Left kidney (tissue), 8 donors: Measurements from ENCODE around the gene UBASH3B. TPM values are rescaled to one million over a fixed set of nuclear protein-coding genes. Genes with fewer than 3 reads are reported as not detected.
"Not testable (repeated sequence)": the region's sequence is repeated elsewhere in the genome, so short reads cannot be mapped to it uniquely, and the experiment has no call there.

ENCODE experiments used
- DNase-seq: peaks from one replicate; pipeline ENCODE4 v3.0.0-alpha.2; 2013
- long read RNA-seq, 8 donors: transcript quantifications; one replicate each; lab custom pipeline, GENCODE V29; 2026
- polyA plus RNA-seq: library from polyadenylated mRNA; unstranded; fragments of 120-200 nt; gene quantifications from one replicate; pipeline ENCODE4 v1.2.1, GENCODE V29; 2013; ENCODE audit not compliant: insufficient read length

UBASH3B gene, protein sequence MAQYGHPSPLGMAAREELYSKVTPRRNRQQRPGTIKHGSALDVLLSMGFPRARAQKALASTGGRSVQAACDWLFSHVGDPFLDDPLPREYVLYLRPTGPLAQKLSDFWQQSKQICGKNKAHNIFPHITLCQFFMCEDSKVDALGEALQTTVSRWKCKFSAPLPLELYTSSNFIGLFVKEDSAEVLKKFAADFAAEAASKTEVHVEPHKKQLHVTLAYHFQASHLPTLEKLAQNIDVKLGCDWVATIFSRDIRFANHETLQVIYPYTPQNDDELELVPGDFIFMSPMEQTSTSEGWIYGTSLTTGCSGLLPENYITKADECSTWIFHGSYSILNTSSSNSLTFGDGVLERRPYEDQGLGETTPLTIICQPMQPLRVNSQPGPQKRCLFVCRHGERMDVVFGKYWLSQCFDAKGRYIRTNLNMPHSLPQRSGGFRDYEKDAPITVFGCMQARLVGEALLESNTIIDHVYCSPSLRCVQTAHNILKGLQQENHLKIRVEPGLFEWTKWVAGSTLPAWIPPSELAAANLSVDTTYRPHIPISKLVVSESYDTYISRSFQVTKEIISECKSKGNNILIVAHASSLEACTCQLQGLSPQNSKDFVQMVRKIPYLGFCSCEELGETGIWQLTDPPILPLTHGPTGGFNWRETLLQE
- 8.5 TPM for polyA plus RNA-seq
- long read RNA-seq, donor 1, partial matches to known transcripts, result 0 of 1 reads
- long read RNA-seq, donor 1, other reads (novel, unspliced or antisense), result 0 of 1 reads
- long read RNA-seq, donor 2, full-length matches to known transcripts, result 1 of 1 reads
- long read RNA-seq, donor 2, partial matches to known transcripts, result 0 of 1 reads
- long read RNA-seq, donor 2, other reads (novel, unspliced or antisense), result 0 of 1 reads
- long read RNA-seq, donor 3, full-length matches to known transcripts, result 1 of 1 reads
- long read RNA-seq, donor 3, partial matches to known transcripts, result 0 of 1 reads
- long read RNA-seq, donor 3, other reads (novel, unspliced or antisense), result 0 of 1 reads
- long read RNA-seq, donor 4, result 0 reads
- long read RNA-seq, donor 5, result 0 reads
- long read RNA-seq, donor 6, partial matches to known transcripts, result 0 of 1 reads
- long read RNA-seq, donor 6, other reads (novel, unspliced or antisense), result 0 of 1 reads
- long read RNA-seq, donor 7, result 0 reads
- long read RNA-seq, donor 8, result 0 reads

DNA sequence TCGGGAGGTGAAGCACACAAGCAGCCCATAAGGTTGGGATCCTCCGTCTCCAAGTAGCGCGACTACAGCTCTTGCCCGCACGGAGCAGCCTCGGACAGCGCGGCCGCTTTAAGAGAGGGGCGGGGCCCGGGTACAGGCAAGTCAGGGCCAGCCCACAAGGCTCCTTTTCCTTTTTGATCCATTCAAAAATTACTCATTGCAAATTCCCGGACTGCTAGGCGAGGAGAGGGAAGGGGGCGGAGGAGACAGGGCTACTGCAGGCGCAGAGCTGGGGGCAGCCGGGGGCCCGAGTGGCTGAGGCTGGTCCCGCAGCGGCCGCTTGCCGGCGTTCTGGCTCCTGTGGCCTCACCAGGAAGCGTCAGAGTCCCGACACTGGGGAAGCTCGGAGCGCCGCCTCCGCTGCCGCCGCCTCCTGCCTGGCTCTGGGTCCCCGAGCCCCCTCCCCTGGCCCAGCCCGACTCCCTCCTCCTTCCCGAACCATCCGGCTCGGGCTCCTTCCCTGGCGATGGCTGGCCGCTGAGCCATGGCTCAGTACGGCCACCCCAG, at the start of gene UBASH3B:
UBASH3B (plus strand) TSS at position 196 of the 546 bp plus-strand sequence; CDS start at position 524, 328 bp downstream.
- peak; percentile 76 for DNase-seq

DNA sequence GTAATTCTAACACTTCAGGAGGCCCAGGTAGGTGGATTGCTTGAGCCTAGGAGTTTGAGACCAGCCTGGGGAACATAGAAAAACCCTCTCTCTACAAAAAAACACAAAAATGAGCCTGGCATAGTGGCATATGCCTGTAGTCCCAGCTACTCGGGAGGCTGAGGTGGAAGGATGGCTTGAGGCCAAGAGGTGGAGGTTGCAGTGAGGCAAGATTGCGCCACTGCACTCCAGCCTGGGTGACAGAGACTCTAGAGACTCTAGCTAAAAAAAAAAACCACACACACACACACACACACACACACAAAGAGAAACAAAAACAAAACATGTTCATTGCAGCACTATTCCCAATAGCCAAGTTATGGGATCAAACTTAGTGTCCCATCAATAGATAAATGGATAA, 48.4 kb upstream of the UBASH3B start:
- DNase-seq, result not testable (repeated sequence)

DNA sequence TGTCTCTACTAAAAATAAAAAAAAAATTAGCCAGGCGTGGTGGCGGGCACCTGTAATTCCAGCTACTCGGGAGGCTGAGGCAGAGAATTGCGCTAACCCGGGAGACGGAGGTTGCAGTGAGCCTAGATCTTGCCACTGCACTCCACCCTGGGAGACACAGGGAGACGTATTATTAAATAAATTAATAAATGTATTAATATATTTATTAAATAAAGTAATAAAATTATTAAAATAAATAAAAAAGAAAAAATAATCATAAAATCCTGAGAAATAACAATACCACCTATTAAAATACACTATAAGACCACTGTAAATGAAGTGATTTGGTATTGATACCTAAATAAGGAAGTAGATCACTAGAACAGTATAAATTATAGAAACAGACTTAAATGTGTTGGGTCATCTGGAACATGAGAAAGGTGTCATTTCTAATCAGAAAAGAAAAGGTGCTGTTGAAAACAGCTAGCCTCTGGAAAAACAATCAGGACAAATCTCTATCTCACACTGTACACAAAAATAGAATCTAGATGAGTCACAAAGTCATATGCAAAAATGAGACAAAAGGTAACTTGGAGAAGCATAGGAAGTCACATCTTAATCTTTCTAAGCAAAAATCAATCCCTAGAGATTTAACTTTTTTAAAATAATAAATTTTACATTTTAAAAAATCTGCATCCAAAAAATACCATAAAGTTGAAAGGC, 43.2 kb upstream of the UBASH3B start:
- DNase-seq, result no peak

DNA sequence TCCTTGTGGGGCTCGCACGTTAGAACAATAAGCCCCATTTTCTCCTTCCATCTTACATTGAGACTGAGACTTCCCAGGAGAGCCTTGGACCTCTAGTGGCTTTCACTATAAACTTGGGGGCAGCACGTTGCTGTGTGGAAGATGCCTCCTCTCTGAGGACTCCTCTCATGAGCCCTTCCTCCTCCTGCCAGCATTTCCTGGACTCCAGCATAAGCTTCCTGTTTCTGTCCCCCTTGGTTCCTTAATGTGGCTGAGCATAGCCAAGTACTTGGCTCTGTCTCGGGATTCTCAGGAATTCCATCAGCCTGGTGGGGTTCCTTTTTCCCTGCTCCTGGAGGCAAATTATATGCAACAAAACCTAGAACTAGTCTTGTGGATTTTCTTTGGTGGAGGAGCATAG, 38.8 kb upstream of the UBASH3B start:
- DNase-seq, result no peak

DNA sequence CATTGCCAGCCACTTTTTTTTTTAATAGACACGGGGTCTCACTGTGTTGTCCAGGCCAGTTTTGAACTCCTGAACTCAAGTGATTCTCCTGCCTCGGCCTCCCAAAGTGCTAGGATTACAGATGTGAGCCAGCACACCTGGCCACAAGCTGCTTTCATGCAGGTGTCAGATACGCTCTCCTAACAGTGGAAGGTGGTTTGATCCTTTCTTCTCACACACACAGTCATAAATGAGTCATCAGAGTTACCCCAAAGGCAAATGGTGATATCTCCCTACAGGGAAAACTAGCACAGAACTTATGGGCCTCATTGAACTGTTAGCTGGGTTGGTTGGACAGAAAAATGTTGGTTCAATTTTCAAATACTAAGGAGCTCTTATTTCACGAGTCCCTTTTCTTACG, 38.2 kb upstream of the UBASH3B start:
- no peak for DNase-seq

DNA sequence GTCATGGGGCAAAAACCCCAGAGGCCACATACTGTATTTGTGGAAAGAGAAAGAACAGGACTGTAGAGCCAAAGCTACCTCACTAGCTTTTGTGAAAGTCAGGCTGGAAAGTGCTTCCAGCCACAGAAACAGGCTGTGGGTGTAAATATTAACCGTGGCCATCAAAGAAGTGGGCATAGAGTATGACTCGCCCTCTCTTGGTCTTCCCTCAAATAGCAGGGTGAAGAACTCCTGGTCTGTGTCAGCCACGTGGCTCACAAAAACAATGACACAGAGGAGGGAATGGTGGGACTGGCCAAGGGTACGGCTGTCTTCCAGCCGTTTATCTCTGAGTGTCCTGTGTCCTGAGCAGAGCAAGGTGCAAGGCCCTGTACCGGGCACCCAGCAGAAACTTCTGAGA, 37.6 kb upstream of the UBASH3B start:
- DNase-seq, result no peak

DNA sequence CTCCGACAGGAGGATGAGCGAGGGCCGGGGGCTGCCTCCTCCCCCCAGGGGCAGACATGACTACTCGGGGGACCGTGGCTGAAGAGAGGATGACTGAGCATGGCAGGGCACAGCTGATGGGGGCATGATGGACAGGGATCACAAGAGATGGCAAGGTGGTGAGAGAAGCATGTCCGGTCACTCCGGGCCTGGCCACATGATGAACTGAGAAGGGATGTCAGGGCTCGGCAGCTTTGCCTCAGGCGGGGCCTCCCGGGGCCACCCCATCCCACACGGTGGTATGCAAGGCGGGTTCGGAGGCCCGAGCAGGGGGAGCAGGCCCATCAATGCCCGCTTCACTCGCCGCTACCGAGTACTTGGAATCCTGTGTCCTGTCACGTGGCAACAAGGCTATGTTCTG, 36.6 kb upstream of the UBASH3B start:
- DNase-seq, result no peak

DNA sequence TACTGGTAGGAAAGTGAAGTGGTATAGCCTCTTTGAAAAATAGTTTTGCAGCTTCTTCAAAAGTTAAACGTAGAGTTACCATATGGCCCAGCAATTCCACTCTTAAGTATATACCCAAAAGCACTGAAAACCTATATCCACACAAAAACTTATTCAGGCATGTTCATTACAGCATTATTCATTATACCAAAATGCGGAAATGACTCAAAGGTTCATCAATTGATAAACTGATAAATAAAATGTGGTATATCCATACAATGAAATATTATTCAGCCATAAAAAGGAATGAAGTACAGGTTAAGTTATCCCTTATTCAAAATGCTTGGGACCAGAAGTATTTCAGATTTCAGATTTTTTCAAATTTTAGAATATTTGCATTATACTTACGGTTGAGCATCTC, 35.8 kb upstream of the UBASH3B start:
- DNase-seq, result no peak

DNA sequence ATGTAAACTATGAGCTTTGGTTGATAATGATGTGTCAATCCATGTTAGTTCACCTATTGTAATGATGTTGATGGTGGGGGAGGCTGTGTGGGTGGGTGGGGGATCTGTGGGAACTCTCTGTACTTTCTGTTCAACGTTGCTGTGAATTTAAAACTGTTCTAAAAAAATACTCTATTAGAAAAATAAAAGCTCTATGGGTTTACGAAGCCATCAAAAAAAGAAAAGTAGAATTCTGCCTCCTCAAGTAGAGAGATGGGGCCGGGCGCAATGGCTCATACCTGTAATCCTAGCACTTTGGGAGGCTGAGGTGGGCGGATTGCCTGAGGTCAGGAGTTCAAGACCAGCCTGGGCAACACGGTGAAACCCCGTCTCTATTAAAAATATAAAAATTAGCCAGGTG, 30.0 kb upstream of the UBASH3B start:
- DNase-seq, result not testable (repeated sequence)

DNA sequence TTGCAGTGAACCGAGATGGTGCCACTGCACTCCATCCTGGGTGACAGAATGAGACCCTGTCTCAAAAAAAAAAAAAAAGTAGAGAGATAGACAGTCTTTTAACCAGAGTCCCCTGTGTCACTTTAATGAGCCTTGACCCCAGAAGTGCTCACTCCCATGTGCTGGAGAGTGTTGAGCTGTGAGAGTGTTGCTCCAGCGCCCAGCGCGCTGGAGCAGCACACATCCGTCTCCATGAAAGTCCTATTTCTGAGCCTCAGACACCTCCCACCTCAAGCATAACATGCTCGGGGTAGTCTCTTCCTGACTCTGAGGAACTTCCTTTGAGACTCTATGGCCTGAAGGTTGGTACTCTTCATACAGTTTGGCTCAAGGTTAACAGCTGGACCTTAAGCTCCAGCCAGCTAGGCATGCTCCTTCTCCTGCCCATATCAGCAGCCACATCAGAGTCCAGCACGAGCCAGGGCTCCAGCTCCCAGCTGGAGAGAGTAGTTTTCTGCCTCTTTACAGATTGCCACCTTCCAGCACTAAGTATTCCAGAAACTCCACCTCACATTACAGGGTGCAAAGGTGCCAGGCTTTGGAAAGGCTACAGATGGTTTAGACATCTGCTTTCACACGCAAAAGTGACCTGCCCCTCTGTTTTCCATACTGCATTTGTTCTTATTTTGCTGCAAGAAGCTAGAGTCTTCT, 29.4 kb upstream of the UBASH3B start:
- peak; percentile 19 for DNase-seq

DNA sequence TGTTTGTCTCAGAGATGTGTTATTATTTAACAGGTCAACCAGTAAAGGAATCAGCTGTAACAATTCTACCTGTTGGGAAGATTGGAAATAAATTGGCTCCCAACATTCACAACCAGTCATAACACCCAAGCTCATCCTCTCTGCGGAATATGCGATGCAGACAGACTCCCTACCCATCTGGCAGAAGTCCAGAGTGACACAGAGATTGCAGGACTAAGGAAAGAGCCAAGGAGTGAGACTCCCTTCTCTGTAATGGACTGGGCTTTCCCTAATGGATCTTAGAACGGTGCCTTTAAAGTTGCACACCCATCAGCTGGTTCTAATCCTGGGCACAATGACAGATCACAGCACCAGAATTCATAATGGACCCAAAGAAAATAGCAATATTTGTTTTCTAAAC, 27.8 kb upstream of the UBASH3B start:
- no peak for DNase-seq

DNA sequence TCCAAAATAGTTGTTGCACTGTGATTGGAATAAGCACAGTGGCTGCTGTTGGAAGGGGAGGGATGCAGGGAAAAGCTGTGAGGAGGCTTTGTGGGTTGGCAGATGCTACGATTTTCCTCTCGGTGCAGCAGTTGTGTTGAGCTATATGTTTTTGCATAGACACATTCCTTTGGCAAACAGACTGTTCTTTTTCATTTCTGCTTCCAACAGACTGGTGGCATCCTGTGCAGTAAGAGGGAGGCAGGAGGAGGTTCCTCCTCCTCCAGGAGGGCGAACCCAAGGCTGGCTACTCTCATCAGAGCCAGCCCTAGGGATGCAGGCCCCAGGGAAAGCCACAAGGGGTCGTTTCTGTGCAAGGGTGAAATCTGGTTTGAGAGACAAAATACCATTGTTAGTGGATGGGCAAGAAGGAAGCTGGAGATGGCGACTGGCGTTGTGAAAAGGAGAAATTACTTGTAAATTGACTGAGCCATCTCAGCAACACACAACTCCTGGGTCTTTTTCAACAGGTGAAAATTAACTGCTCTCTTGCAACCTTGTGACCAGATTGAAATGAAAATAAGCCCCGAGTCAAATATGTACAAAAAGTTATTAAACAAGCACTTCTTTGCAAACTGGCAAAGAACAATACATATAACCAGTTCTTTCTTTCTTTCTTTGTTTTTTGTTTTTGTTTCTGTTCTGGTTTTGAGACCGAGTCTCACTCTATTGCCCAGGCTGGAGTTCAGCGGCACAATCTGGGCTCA, 26.5 kb upstream of the UBASH3B start:
- DNase-seq, result peak; percentile 63

DNA sequence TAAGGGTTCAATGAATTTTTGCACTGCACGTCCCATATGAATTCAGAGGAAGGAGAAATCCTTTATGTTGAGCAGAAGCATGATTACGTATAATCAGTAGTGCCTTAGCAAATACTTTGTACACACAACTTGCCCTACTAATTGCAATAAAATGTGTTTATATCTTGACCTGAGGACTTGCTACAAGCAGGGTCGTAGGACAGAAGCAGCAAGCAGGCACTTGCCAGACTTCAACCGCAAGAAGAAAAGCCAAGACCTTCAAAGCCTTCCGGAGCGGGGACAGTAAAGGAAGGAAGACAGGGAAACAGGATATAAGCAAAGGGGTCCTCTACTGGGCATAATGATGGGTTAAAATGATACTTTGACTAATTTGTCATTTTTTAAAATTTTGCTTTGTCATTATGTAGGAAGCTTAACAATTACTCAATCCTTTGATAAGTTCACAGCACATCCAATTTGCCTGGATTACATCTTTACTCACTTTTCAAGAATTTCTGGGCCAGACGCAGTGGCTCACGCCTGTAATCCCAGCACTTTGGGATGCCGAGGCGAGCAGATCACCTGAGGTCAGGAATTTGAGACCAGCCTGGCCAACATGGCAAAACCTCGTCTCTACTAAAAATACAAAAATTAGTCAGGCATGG, 23.2 kb upstream of the UBASH3B start:
- no peak for DNase-seq

DNA sequence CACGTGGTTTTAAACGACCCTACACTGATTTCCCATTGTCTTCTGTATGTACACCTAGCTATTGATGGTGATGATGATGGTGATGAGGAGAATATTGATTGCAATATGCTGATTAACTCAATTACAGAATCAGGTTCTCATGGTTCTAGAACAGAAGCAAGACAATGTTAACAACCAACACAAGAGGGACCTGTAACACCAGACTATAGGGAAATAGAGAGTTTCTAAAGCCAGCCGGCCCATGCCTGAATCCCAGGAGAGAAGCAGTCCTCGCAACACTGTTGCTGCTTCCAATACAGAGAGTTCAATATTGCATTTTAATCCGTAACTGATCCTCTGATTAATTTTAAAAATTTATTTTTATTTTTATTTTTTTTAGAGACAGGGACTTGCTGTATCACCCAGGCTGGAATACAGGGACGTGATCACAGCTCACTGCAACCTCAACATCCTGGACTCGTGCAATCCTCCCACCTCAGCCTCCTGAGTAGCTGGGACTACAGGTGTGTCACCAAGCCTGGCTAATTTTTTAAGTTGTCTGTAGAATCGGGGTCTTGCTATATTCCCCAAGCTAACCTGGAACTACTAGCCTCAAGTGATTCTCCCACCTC, 22.2 kb upstream of the UBASH3B start:
- peak; percentile 44 for DNase-seq

DNA sequence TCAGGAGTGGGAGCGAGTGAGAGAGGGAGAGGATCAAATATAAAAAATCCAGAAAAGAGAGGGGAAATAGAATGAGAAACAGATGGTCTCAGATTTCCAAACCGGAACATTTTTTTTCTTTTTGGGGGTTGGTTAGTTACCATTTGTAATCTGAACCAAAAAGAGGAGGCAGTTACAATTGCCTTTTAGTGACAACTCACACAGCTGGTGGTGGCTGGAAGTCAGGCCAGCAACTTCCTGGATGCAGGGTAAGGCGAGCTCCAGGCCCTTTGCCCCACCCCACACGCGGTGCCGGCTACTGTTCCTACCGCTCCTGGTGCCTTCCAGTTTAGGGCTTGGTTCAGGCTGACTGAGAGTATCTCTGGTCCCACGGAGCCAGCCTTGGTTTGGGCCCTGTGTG, 21.0 kb upstream of the UBASH3B start:
- DNase-seq, result peak; percentile 30

DNA sequence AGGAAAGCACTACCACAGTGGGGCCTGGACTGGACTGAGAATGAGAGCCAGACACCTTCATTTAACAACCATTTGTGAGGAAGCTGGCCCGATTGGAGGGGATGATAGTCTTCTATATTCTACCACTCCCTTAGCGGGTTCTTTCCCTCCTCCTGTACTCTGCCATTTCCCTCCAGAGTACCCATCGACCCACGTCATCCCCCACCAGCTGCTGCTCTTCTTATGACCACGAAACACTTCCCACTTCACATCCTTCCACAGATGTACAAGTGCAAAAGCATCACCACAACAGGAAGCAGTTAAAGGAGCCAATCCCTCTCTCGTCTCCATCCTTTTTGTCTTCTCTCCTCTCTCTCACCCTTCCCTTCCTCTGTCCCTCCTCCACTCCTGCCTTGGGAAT, 18.0 kb upstream of the UBASH3B start:
- DNase-seq, result no peak

DNA sequence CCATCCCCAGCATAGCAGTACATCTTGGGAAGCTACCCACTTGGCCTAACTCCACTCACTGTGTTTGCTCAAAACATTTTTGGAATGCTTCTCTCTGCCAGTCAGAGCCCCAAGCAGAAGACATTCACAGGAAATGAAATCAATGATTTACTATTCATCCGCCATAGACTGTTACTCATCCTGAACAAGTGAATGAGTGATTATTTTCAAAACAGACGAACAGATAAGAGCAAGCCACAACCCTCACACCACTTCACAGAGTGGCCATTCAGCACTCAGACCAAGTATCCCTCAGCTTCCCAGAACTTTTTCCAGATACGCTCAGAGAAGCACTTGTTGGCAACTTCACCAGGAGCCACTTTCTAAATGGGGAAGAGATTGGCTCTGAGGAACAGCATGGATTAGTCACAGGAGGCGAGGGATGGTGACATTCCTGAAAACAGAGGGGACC, 13.0 kb upstream of the UBASH3B start:
- no peak for DNase-seq

DNA sequence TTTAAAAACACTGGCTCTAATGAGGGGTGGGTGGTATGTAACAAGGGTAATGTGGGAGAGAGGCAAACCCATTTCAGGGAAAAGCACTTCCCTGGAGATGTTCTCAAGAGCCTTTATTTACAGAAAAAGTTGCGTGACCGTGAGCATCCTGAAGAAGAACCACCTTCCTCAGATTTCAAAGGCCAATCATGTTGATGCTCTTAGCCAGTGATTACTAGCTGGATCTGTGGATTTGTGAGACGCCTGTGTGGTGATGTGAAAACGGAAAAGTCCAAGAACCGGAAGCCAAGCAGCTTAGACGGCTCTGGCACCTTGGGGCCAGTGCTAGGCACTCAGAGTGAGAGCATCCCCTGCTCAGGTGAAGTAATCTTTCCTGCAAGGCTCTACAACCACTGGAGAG, 12.6 kb upstream of the UBASH3B start:
- DNase-seq, result no peak

DNA sequence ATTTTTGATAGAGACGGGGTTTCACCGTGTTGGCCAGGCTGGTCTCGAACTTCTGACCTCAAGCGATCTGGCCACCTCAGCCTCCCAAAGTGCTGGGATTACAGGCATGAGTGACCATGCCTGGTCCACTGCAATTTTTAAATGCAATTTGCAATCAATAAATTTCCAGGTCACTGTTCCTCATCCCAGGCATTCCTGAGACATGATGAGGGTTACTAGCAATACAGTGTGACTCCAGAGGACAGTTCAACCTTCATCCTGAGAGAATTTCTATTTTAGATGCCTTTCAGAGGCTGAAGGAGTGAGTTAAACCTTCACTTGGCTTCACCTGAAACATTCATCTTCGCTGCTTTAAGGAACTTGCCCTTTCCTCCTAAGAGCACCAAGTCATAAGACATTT, 9.7 kb upstream of the UBASH3B start:
- DNase-seq, result no peak
